HCT116 (cell line): ENCODE data around the gene DNAH10. TPM values are rescaled to one million over a fixed set of nuclear protein-coding genes. Genes with fewer than 3 reads are reported as not detected.

Experiments
- ATAC-seq: fragments of 200-7000 bp; cut with Tn5 transposase; 2 replicates; pipeline ENCODE4 v1.9.1; 2020; ENCODE audit warnings: mild to moderate bottlenecking, moderate library complexity
- BruUV-seq: library from RNA; stranded (reverse); fragments of 400-500 nt; replicated peaks from 2 replicates; lab custom pipeline; 2021; lab: Mats Ljungman, UMichigan
- CTCF ChIA-PET: fragments of 300-600 bp; sonication (Branson Sonifier 250); formaldehyde crosslinking; loops from one replicate; lab custom pipeline; 2021; ENCODE audit warnings: antibody characterized with exemption; lab: Charles Lee
- POLR2A ChIA-PET: fragments of 300-600, 350-600 bp; sonication (Branson Sonifier 250); formaldehyde crosslinking; loops from one replicate; lab custom pipeline; 2021; ENCODE audit warnings: antibody characterized with exemption; lab: Charles Lee
- RAD21 ChIA-PET, 2 experiments: fragments of 300-600 bp; sonication (Branson Sonifier 250); formaldehyde crosslinking; loops; one replicate each; lab custom pipeline; 2023; ENCODE audit warnings: low total read pairs in 2 of 2; ENCODE audit not compliant: uncharacterized antibody in 2 of 2, unreplicated experiment in 2 of 2, low non-redundant PET in 1 of 2; lab: Charles Lee
- DNase-seq: peaks from one replicate; pipeline ENCODE4 v3.0.0-alpha.2; 2010; ENCODE audit warnings: low read depth, low spot score
- H2AFZ ChIP-seq: fragments of 200-600 bp; shearing (Covaris generic), sonication (generic); 2 replicates; pipeline ENCODE4 v1.6.1; 2017; ENCODE audit warnings: low read depth, mixed run types, mixed read lengths, antibody characterized with exemption, low read length; ENCODE audit not compliant: poor library complexity, severe bottlenecking
- H3K27ac ChIP-seq: 2 replicates; pipeline ENCODE4 v1.5.1; 2012; ENCODE audit warnings: low read depth, low read length
- H3K27me3 ChIP-seq: fragments of 200-600 bp; sonication (generic); 2 replicates; pipeline ENCODE4 v1.6.1; 2016; ENCODE audit warnings: mixed run types, low read length, mixed read lengths; ENCODE audit not compliant: insufficient read depth
- H3K36me3 ChIP-seq, 2 experiments: fragments of 200-500 bp in 1 of 2; fragments of 200-600 bp in 1 of 2; sonication (Bioruptor generic) in 1 of 2; sonication (generic) in 1 of 2; 2 replicates each; pipeline versions ENCODE4 v1.5.1 to v1.6.1; 2014 to 2016; ENCODE audit warnings: low read length in 2 of 2, inconsistent platforms in 1 of 2, mixed read lengths in 1 of 2, mixed run types in 1 of 2; ENCODE audit not compliant: insufficient read depth in 2 of 2, control insufficient read depth in 1 of 2
- H3K4me1 ChIP-seq, 2 experiments: fragments of 200-600 bp in 1 of 2; sonication (generic) in 1 of 2; 2 replicates each; pipeline versions ENCODE4 v1.5.1 to v1.6.1; 2012 to 2017; ENCODE audit warnings: low read length in 2 of 2, inconsistent platforms in 1 of 2, mild to moderate bottlenecking in 1 of 2, mixed read lengths in 1 of 2, mixed run types in 1 of 2, moderate library complexity in 1 of 2; ENCODE audit not compliant: insufficient read depth in 2 of 2, control insufficient read depth in 1 of 2
- H3K4me2 ChIP-seq: fragments of 200-600 bp; sonication (generic); 2 replicates; pipeline ENCODE4 v1.6.1; 2017; ENCODE audit warnings: mixed run types, low read length, mixed read lengths
- H3K4me3 ChIP-seq, 2 experiments: fragments of 200-600 bp in 1 of 2; sonication (generic) in 1 of 2; replicated peaks in 1 of 2; 2 replicates each; pipeline ENCODE4 v1.5.1; 2011 to 2016; ENCODE audit warnings: low read length in 2 of 2, control low read depth in 1 of 2, low read depth in 1 of 2, mild to moderate bottlenecking in 1 of 2, mixed read lengths in 1 of 2, mixed run types in 1 of 2
- H3K79me2 ChIP-seq: fragments of 200-600 bp; sonication (generic); 2 replicates; pipeline ENCODE4 v1.6.1; 2017; ENCODE audit warnings: mild to moderate bottlenecking, mixed run types, low read length, moderate library complexity, mixed read lengths; ENCODE audit not compliant: insufficient read depth
- H3K9ac ChIP-seq: fragments of 200-600 bp; sonication (generic); 2 replicates; pipeline ENCODE4 v1.6.1; 2016; ENCODE audit warnings: low read length, mixed read lengths
- H3K9me2 ChIP-seq: fragments of 200-600 bp; sonication (generic), shearing (Covaris generic); 2 replicates; pipeline ENCODE4 v1.6.1; 2017; ENCODE audit warnings: mixed run types, mild to moderate bottlenecking, moderate library complexity; ENCODE audit not compliant: insufficient read depth
- H3K9me3 ChIP-seq, 2 experiments: fragments of 200-500 bp in 1 of 2; fragments of 200-600 bp in 1 of 2; sonication (Bioruptor generic) in 1 of 2; sonication (generic) in 1 of 2; 2 replicates each; pipeline ENCODE4 v1.6.1; 2014 to 2017; ENCODE audit warnings: low read length in 2 of 2, mixed read lengths in 2 of 2, inconsistent platforms in 1 of 2, low read depth in 1 of 2, mild to moderate bottlenecking in 1 of 2, mixed run types in 1 of 2, moderate library complexity in 1 of 2; ENCODE audit not compliant: control insufficient read depth in 1 of 2, insufficient read depth in 1 of 2
- H4K20me1 ChIP-seq: fragments of 200-600 bp; sonication (generic), shearing (Covaris generic); 2 replicates; pipeline ENCODE4 v1.6.1; 2017; ENCODE audit warnings: mixed run types, mild to moderate bottlenecking, moderate library complexity; ENCODE audit not compliant: insufficient read depth
- CBX3 ChIP-seq: IDR thresholded peaks from 2 replicates; pipeline ENCODE4 v1.6.1; 2012; ENCODE audit warnings: low read depth
- CEBPB ChIP-seq: IDR thresholded peaks from 2 replicates; pipeline ENCODE4 v1.6.1; 2012; ENCODE audit warnings: low read depth
- CTCF ChIP-seq, 3 experiments: fragments of 200-600 bp in 1 of 3; sonication (generic) in 1 of 3; IDR thresholded peaks in 2 of 3; conservative IDR thresholded peaks in 1 of 3; 2 replicates each; pipeline ENCODE4 v1.5.1; 2012 to 2017; ENCODE audit warnings: low read depth in 2 of 3, low read length in 2 of 3, antibody characterized with exemption in 1 of 3, borderline replicate concordance in 1 of 3, control low read depth in 1 of 3, mild to moderate bottlenecking in 1 of 3, mixed read lengths in 1 of 3, mixed run types in 1 of 3, moderate library complexity in 1 of 3; ENCODE audit not compliant: insufficient read depth in 1 of 3
- EGR1 ChIP-seq: IDR thresholded peaks from 2 replicates; pipeline ENCODE4 v1.6.1; 2012; ENCODE audit warnings: low read depth
- EZH2 ChIP-seq: fragments of 200-600 bp; sonication (generic); IDR thresholded peaks from 2 replicates; pipeline ENCODE4 v1.6.1; 2017; ENCODE audit warnings: antibody characterized with exemption, mixed run types
- EZH2phosphoT487 ChIP-seq: fragments of 200-600 bp; IDR thresholded peaks from 2 replicates; pipeline ENCODE4 v1.6.1; 2018; ENCODE audit warnings: antibody characterized with exemption, borderline replicate concordance
- FOSL1 ChIP-seq: IDR thresholded peaks from 2 replicates; pipeline ENCODE4 v1.6.1; 2012; ENCODE audit warnings: low read depth
- MAX ChIP-seq: IDR thresholded peaks from 2 replicates; pipeline ENCODE4 v1.6.1; 2012
- POLR2A ChIP-seq: IDR thresholded peaks from 2 replicates; pipeline ENCODE4 v1.7.0; 2011; ENCODE audit warnings: borderline replicate concordance; ENCODE audit not compliant: insufficient read depth, insufficient read length; ENCODE audit errors: extremely low read depth
- RAD21 ChIP-seq: IDR thresholded peaks from 2 replicates; pipeline ENCODE4 v1.6.1; 2012; ENCODE audit warnings: low read depth, mild to moderate bottlenecking
- SP1 ChIP-seq: IDR thresholded peaks from 2 replicates; pipeline ENCODE4 v1.6.1; 2012; ENCODE audit warnings: low read depth
- TCF7L2 ChIP-seq: IDR thresholded peaks from 2 replicates; pipeline ENCODE4 v1.7.0; 2011; ENCODE audit warnings: borderline replicate concordance, inconsistent platforms; ENCODE audit not compliant: insufficient read depth, insufficient read length; ENCODE audit errors: extremely low read depth
- YY1 ChIP-seq: IDR thresholded peaks from 2 replicates; pipeline ENCODE4 v1.6.1; 2011; ENCODE audit warnings: low read length, low read depth, moderate library complexity, mild to moderate bottlenecking; ENCODE audit not compliant: insufficient replicate concordance; ENCODE audit errors: extremely low read depth
- ZBTB33 ChIP-seq: IDR thresholded peaks from 2 replicates; pipeline ENCODE4 v1.6.1; 2011; ENCODE audit warnings: mild to moderate bottlenecking, low read length, moderate library complexity; ENCODE audit not compliant: insufficient replicate concordance; ENCODE audit errors: extremely low read depth
- ZFX ChIP-seq: fragments of 450-650 bp; IDR thresholded peaks from 2 replicates; pipeline ENCODE4 v1.6.1; 2017
- ZNF274 ChIP-seq: fragments of 200-500 bp; sonication (Bioruptor generic); IDR thresholded peaks from 2 replicates; pipeline ENCODE4 v1.6.1; 2014; ENCODE audit warnings: mild to moderate bottlenecking, low read depth, low read length, inconsistent platforms
- intact Hi-C: fragments of 100-400 bp; cut with micrococcal nuclease; formaldehyde crosslinking; loops from 2 replicates; pipeline ENCODE4 v1.10.0; 2022
- total RNA-seq: library from RNA; stranded (reverse); gene quantifications from one replicate; pipeline ENCODE4 v1.2.1, GENCODE V29; 2021; ENCODE audit not compliant: unreplicated experiment
- TF ChIP-seq, protein P1 (sequence below): IDR thresholded peaks from 2 replicates; pipeline ENCODE4 v1.6.1; 2012
- TF ChIP-seq, protein P2 (sequence below): IDR thresholded peaks from 2 replicates; pipeline ENCODE4 v1.6.1; 2012; ENCODE audit warnings: low read depth

DNAH10 gene
- total RNA-seq, 1 experiment from 2014 or later: 1.3 TPM

DNA sequence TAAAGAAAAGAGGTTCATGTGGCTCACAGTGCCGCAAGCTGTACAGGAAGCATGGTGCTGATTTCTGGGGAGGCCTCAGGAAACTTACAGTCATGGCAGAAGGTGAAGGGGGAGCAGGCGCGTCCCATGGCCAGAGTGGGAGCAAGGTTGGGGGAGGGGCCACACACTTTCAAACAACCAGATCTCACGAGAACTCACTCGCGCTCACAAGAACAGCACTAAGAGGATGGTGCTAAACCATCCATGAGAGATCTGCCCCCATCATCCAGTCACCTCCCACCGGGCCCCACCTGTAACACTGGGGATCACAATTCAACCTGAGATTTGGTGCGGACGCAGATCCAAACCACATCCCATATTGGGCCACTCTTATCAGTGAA is 130.1 kb downstream of the DNAH10 start:
- no peaks in the 10 kb centered on the region for H3K79me2 ChIP-seq
- H3K36me3 ChIP-seq: no peaks in the 10 kb centered on the region
- ATAC-seq: no peak
- no peak for DNase-seq
- ChIA-PET CTCF (interaction anchor here (1.0 kb wide), 1 partner anchor 13 kb away, joined by 5 read pairs; no protein-coding TSS in a partner anchor), RAD21 (no interaction called here), POLR2A (no interaction called here)
- no TSS peak for BruUV-seq
- H3K4me3 ChIP-seq: no peak overlapping the region
- intact Hi-C loops: no loop called here
- H3K27me3 ChIP-seq: no peaks in the 10 kb centered on the region
- H3K9ac ChIP-seq: no peak overlapping the region
- no peaks in the 10 kb centered on the region for H3K9me3 ChIP-seq
- peaks cover 15 to 20% of the 10 kb centered on the region in 2 experiments for H3K4me1 ChIP-seq
- no peak overlapping the region for H2AFZ ChIP-seq
- H3K27ac ChIP-seq: no peak overlapping the region
- no peaks in the 10 kb centered on the region for H4K20me1 ChIP-seq
- H3K9me2 ChIP-seq: no peaks in the 10 kb centered on the region
- no peak for TF ChIP-seq CEBPB
- TF ChIP-seq FOSL1: no peak
- TF ChIP-seq ZNF274: no peak
- no peak for TF ChIP-seq TCF7L2
- TF ChIP-seq CBX3: no peak
- no peak for TF ChIP-seq CTCF (IDR thresholded peaks at IDR 0.05 in 2 of 3, conservative IDR thresholded peaks at IDR 0.05 in 1 of 3; ENCODE audit: borderline replicate concordance in 1 of 3, insufficient read depth in 1 of 3, low read depth in 2 of 3, low read length in 2 of 3)
- TF ChIP-seq, protein P1, sequence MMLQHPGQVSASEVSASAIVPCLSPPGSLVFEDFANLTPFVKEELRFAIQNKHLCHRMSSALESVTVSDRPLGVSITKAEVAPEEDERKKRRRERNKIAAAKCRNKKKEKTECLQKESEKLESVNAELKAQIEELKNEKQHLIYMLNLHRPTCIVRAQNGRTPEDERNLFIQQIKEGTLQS: no peak
- TF ChIP-seq EZH2phosphoT487: no peak
- TF ChIP-seq POLR2A: no peak
- TF ChIP-seq RAD21: no peak
- no peak for TF ChIP-seq ZBTB33
- TF ChIP-seq YY1: no peak
- TF ChIP-seq EZH2: no peak
- no peak for TF ChIP-seq SP1
- TF ChIP-seq MAX: no peak
- TF ChIP-seq, protein P2, sequence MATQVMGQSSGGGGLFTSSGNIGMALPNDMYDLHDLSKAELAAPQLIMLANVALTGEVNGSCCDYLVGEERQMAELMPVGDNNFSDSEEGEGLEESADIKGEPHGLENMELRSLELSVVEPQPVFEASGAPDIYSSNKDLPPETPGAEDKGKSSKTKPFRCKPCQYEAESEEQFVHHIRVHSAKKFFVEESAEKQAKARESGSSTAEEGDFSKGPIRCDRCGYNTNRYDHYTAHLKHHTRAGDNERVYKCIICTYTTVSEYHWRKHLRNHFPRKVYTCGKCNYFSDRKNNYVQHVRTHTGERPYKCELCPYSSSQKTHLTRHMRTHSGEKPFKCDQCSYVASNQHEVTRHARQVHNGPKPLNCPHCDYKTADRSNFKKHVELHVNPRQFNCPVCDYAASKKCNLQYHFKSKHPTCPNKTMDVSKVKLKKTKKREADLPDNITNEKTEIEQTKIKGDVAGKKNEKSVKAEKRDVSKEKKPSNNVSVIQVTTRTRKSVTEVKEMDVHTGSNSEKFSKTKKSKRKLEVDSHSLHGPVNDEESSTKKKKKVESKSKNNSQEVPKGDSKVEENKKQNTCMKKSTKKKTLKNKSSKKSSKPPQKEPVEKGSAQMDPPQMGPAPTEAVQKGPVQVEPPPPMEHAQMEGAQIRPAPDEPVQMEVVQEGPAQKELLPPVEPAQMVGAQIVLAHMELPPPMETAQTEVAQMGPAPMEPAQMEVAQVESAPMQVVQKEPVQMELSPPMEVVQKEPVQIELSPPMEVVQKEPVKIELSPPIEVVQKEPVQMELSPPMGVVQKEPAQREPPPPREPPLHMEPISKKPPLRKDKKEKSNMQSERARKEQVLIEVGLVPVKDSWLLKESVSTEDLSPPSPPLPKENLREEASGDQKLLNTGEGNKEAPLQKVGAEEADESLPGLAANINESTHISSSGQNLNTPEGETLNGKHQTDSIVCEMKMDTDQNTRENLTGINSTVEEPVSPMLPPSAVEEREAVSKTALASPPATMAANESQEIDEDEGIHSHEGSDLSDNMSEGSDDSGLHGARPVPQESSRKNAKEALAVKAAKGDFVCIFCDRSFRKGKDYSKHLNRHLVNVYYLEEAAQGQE: no peak
- TF ChIP-seq EGR1: no peak
- no peak for TF ChIP-seq ZFX
- TF ChIP-seq, all 23 proteins: peak for 0
- H3K4me2 ChIP-seq: no peak overlapping the region
